GM19328 (cell line): ENCODE measurements around the gene ELAVL1.

Experiments used
- ATAC-seq: cut with Tn5 transposase; IDR thresholded peaks from one replicate; pipeline ENCODE4 v1.9.1; 2021; ENCODE audit warnings: mild to moderate bottlenecking, moderate library complexity; ENCODE audit not compliant: unreplicated experiment

ELAVL1 gene

DNA sequence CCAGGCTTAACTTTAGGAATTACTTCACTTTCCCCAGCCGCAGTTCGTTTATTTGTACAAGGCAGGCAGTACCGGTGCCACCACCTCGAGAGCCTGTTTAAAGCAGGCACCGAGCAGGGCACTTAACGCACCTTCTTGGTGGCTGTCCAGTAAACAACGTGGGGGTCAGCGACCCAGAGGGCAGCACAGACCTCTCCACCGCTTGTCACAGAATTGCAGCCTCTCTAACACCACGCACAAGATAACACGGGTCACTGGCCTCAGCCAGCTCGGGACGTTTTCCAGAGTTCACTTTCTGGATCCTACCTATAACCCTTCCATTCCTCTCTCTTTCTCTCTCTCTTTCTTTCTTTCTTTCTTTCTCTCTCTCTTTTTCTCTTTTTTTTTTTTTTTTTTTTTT, 16.8 kb upstream of the ELAVL1 start:
- ATAC-seq, result no peak

DNA sequence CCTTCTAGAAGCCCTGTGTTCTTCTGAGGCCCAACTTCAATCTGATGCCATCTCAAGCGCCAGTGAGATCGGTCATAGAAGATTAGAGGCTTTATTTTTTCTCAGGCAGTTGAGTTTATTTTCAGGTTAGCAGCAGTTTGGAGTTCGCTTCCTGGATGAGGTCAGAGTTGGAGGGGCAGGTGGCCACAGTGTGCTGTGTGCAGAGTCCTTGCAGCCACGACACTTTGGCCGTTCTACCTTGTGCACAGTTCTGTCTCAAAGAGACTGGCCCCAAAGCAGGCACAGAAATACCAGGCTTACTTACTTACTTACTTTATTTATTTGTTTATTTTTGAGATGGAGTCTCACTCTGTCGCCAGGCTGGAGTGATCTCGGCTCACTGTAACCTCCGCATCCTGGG, 15.9 kb upstream of the ELAVL1 start:
- no peak for ATAC-seq

GRCh38 chr19:8020681-8021080, 15.2 kb upstream of the ELAVL1 start:
- no peak for ATAC-seq

DNA sequence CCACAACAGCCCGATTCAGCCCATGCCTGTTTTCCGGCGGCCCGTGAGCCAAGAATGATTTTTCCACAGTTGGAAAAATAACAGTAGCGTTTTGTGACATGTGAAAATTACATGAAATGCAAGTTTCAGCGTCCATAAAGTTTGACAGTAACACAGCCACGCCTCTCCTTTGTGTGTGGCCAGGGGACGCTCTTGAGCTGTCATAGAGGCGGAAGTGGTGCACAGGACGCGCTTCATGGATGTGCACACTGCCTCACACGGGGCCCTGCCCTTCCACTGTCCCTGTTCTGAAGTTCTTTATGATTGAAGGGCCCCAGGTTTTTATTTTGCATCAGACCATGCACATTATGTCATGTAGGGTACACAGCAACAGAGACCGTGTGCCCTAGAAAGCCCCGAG, 12.4 kb upstream of the ELAVL1 start:
- ATAC-seq, result no peak

GRCh38 chr19:8004723-8005513, 523 bp downstream of the ELAVL1 start:
- ATAC-seq, result peak; percentile 33

DNA sequence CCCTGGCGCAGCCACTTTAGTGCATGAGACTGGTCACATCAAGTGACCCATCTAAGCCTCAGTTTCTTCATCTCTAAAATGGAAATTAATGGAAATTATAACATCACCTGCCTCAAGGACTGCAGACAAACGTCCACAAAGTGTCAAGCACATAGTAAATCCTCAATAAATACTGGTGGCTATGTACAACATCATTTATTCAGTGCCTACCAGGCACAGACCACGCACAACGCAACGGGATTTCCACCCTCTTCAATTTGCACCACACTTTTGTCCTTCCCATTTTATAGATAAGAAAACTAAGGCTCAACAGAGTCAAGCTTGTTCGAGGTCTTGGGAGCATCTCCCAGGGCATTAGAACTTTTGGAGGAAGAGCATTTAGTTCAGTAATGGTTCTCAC, 1.4 kb downstream of the ELAVL1 start:
- no peak for ATAC-seq

DNA sequence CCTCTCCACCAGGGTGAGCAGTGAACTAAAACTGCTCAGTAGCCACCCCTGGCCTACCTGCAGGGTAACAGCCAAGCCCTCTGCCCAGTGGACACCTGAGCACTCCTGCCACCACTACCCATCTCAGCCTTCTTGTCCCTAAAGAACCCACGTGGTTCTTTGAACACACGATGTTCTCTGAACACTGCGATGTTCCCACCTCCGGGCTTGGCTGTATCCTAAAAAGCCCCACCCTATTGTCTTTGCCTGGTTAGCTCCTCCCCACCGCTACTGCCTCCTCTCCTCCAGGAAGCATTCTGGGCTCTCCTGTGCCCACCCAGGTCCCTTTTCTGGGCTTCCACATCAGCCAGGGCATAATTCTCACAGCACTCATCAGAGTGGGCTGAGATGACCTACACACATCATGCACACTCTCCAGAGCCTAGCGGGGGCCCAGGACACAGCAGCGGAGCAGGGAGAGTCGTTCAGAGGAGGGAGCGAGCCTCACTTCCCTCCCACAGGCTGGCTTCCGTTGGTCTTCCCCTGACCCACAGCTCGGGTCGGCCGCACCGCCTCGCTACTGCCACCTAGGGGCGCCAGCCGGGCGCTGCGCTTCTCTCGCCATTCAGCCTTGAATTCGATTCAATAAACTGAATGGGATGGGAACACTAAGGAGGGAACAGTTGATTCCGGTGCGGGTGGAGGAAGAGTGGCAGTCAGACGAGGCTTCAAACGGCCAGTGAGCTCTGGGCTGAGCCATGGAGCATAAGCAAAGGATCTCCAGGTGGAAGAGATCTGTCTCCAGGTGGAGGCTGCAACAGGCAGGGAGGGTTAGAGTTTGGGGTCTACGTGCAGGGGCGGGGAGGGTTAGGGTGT, 3.2 kb downstream of the ELAVL1 start:
- no peak for ATAC-seq

- no peak for ATAC-seq
These were observed 3.8 kb downstream of the ELAVL1 start for GRCh38 chr19:8001651-8001994.

DNA sequence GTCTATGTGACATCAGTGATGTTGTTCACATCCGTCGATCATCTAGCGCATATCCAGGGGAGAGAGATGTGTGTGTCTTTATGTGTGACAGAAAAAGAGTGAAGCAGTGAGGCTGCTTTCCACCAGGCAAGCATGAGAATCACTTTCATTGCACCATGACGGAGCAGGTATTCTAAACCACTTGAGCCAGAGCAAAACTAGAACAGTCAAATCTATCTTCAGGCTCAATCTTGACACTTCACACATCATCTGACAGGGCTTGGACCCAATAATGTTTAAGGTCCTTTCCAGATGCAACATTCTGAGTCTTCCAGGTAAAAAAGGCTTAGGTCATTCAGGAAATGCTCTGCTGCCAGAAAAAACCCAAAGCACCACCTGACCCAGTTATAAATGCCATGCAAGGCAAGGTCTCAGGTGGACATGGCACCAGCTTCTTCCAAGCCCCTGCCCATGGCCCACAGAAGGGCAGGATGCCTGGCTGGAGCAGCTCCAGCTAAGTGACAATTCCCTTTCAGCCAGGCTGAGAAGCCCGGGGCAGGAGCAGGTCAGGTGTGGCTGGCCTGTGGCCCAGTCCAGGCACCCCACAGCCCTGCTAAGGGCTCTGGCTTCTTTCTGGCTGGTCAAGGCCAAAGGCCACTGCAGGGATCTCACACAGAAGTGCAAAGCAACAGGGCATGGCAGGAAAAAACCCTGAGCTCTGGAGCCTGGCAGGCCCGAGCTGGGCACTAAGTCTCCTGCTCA, 5.0 kb downstream of the ELAVL1 start:
- ATAC-seq, result no peak

- no peak for ATAC-seq
These were observed 6.1 kb downstream of the ELAVL1 start for GRCh38 chr19:7999376-7999775.

DNA sequence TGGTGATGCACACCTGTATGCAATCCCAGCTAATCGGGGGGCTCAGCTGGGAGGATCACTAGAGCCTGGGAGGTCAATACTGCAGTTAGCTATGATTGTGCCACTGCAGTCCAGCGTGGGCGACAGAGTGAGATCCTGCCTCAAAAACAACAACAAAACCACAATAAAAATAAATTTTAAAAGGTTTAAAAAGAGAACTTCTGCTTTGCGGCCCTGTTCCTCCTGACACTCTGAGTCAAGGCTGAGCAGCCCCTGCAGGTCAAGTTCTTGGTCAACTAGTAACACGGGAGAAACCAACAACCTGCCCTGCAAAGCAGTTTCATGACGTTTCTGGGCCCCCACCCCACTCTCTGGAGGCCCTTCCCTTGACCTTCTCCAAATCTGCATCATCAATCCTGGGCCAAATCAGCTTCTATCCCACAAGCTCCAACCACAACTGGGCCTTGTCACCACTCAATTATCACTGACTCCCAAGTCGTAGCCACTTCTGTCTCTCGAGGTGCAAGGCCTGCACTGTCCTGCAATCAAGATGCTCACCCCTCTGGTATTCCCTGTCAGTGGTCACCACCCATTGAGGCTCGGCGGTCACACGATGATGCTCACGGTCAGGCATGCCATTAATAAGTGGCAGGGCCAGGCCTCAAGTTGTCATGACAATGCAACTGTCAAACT, 7.5 kb downstream of the ELAVL1 start:
- ATAC-seq, result no peak

- ATAC-seq, result no peak
These were observed 8.6 kb downstream of the ELAVL1 start for GRCh38 chr19:7996883-7997282.

DNA sequence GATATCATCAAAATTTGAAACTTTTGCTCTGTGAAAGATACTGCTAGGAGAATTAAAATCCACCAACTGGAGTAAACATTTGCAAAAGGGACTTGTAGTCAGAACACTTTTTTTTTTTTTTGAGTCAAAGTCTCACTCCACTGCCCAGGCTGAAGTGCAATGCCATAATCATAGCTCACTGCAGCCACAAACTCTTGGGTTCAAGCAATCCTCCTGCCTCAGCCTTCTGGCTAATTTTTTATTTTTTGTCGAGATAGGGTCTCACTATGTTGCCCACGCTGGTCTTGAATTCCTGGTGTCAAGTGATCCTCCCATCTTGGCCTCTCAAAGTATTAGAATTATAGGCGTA, 9.7 kb downstream of the ELAVL1 start:
- ATAC-seq, result no peak

GRCh38 chr19:7994928-7995809, 10.3 kb downstream of the ELAVL1 start:
- ATAC-seq, result no peak

DNA sequence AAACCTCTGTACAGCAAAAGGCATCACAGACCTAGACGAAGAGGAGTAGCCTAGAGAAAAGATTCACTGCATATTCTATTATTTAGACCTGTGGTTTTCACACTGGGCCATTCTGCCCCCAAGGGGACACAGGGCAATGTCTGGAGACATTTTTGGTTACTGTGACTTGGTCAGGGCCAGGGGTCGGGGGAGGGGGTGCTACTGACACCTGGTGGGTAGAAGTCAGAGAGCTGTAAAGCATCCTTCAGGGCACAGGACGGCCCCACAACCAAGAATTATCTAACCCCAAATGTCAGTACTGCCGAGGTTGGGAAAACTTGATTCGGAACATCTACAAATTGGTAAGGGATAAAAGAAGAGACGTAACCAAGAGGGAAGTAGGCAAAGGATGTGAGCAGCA, 11.3 kb downstream of the ELAVL1 start:
- no peak for ATAC-seq

DNA sequence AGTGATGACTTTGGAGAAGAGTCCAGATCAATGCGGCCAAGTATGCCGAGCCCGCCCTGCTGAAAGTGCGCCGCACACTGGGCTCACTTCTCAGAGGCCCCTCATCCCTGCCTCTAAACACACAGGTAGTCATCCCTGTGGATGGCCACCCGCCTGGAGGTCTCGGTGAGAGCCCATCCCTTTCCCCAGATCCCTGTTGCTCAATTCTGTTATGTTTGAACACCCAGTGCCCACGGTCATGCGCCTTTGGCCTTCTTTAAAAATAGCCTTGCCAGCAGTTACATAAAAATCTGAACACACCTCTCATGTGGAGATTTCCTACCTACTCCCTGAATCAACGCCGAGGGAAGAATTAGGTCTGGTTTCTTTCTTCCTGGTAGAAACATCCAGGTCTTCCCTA, 11.9 kb downstream of the ELAVL1 start:
- no peak for ATAC-seq

- no peak for ATAC-seq
These were observed 12.9 kb downstream of the ELAVL1 start for GRCh38 chr19:7992575-7992974.

- ATAC-seq, result no peak
These were observed 16.3 kb downstream of the ELAVL1 start for GRCh38 chr19:7989071-7989575.

DNA sequence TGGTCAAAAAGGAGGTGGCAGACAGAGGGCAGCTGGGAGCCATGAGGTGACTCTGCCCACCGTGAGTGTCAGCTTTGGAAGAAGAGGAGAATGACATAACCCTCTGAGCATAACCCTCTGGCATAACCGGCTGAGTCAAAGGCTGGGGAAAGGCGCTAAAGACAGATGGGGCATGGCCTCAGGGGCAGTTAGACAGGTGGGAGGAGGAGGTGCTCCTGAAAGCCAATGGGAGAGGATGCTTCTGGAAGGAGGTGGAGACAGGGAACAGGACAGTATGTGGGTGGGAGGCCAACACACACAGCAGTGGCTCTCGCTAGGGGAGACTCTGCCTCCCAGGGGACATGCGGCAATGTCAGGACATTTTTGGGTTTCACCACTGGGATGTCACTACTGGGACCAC, 17.1 kb downstream of the ELAVL1 start:
- no peak for ATAC-seq
